HPDE6-E6E7 (cell line): ENCODE measurements around the gene RBP2.
"Not testable (repeated sequence)": the region's sequence is repeated elsewhere in the genome, so short reads cannot be mapped to it uniquely, and the experiment has no call there.

Experiments used
- DNase-seq: peaks from one replicate; pipeline ENCODE4 v3.0.0; 2011; ENCODE audit warnings: missing footprints; ENCODE audit errors: extremely low spot score

RBP2 gene

GRCh38 chr3:139443186-139443585 is 33.1 kb downstream of the RBP2 start:
- DNase-seq = no peak

- DNase-seq = no peak
These were observed 34.7 kb downstream of the RBP2 start for GRCh38 chr3:139441656-139442055.

- no peak for DNase-seq
These were observed 35.4 kb downstream of the RBP2 start for GRCh38 chr3:139440639-139441556.

GRCh38 chr3:139439278-139439677 is 37.0 kb downstream of the RBP2 start:
- no peak for DNase-seq

GRCh38 chr3:139434764-139435307 is 41.5 kb downstream of the RBP2 start:
- peak; percentile 78 for DNase-seq

GRCh38 chr3:139434228-139434627 is 42.1 kb downstream of the RBP2 start:
- DNase-seq = no peak

- DNase-seq = no peak
These were observed 43.2 kb downstream of the RBP2 start for GRCh38 chr3:139433089-139433488.

- DNase-seq = no peak
These were observed 45.8 kb downstream of the RBP2 start for GRCh38 chr3:139430493-139430892.

- peak; percentile 53 for DNase-seq
These were observed 48.8 kb downstream of the RBP2 start for GRCh38 chr3:139427283-139428060.

GRCh38 chr3:139425745-139426400 is 50.4 kb downstream of the RBP2 start:
- DNase-seq = no peak

GRCh38 chr3:139423232-139423631 is 53.1 kb downstream of the RBP2 start:
- no peak for DNase-seq

- no peak for DNase-seq
These were observed 54.9 kb downstream of the RBP2 start for GRCh38 chr3:139421460-139421859.

- DNase-seq = no peak
These were observed 55.3 kb downstream of the RBP2 start for GRCh38 chr3:139421040-139421439.

- no peak for DNase-seq
These were observed 58.2 kb downstream of the RBP2 start for GRCh38 chr3:139418144-139418543.

GRCh38 chr3:139416275-139416674 is 60.0 kb downstream of the RBP2 start:
- no peak for DNase-seq

- no peak for DNase-seq
These were observed 61.6 kb downstream of the RBP2 start for GRCh38 chr3:139414608-139415224.

- DNase-seq = not testable (repeated sequence)
These were observed 63.4 kb downstream of the RBP2 start for GRCh38 chr3:139412891-139413290.
